Neural cell (in vitro differentiated cells): ENCODE results near the gene MEA1.

Experiments
- EP300 ChIP-seq: fragments of 450-650 bp; conservative IDR thresholded peaks from 2 replicates; pipeline ENCODE4 v1.6.1; 2014; ENCODE audit warnings: antibody characterized with exemption, mild to moderate bottlenecking, moderate library complexity; ENCODE audit not compliant: poor library complexity, severe bottlenecking
- EZH2 ChIP-seq: fragments of 200-600, 300-800 bp; shearing (Covaris generic), sonication (generic); IDR thresholded peaks from 2 replicates; pipeline ENCODE4 v1.6.1; 2014; ENCODE audit warnings: antibody characterized with exemption, low read length, borderline replicate concordance, mild to moderate bottlenecking; ENCODE audit not compliant: insufficient read depth, poor library complexity, severe bottlenecking
- MXI1 ChIP-seq: fragments of 450-650 bp; conservative IDR thresholded peaks from 2 replicates; pipeline ENCODE4 v1.6.1; 2014; ENCODE audit warnings: antibody characterized with exemption, mild to moderate bottlenecking; ENCODE audit not compliant: poor library complexity, severe bottlenecking
- POLR2AphosphoS5 ChIP-seq: IDR thresholded peaks from 2 replicates; pipeline ENCODE4 v1.6.1; 2012
- RAD21 ChIP-seq: fragments of 450-650 bp; conservative IDR thresholded peaks from 2 replicates; pipeline ENCODE4 v1.6.1; 2014; ENCODE audit warnings: antibody characterized with exemption, mild to moderate bottlenecking, moderate library complexity
- TAF1 ChIP-seq: IDR thresholded peaks from 2 replicates; pipeline ENCODE4 v1.6.1; 2012; ENCODE audit warnings: low read depth
- TF ChIP-seq, protein P1 (sequence below): fragments of 450-650 bp; IDR thresholded peaks from 2 replicates; pipeline ENCODE4 v1.5.1; 2014; ENCODE audit warnings: antibody characterized with exemption, mild to moderate bottlenecking, moderate library complexity; ENCODE audit not compliant: poor library complexity, severe bottlenecking
- TF ChIP-seq, protein P2 (sequence below): IDR thresholded peaks from 2 replicates; pipeline ENCODE4 v1.6.1; 2012; ENCODE audit warnings: borderline replicate concordance

DNA sequence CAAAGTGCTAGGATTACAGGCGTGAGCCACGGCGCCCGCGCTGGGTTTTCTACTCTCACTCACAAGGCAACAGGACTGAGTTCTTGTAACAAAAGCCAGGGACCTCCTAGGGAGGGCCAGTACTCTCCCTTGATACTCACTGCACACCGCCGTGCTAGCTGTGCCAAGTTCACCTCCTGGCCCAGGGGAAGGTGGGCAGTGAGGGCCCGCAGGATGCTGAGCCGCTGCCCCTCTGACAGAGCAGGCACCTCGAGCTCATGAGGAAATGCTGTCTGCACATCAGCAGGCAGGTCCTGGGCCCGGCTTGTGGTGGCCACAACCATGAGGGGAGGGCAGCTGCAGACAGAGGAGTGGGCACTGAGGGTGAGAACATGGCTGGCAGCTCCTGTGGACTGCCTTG lies 46.5 kb downstream of the MEA1 start:
- no peak for TF ChIP-seq POLR2AphosphoS5
- TF ChIP-seq EZH2, result no peak
- TF ChIP-seq, protein P1, sequence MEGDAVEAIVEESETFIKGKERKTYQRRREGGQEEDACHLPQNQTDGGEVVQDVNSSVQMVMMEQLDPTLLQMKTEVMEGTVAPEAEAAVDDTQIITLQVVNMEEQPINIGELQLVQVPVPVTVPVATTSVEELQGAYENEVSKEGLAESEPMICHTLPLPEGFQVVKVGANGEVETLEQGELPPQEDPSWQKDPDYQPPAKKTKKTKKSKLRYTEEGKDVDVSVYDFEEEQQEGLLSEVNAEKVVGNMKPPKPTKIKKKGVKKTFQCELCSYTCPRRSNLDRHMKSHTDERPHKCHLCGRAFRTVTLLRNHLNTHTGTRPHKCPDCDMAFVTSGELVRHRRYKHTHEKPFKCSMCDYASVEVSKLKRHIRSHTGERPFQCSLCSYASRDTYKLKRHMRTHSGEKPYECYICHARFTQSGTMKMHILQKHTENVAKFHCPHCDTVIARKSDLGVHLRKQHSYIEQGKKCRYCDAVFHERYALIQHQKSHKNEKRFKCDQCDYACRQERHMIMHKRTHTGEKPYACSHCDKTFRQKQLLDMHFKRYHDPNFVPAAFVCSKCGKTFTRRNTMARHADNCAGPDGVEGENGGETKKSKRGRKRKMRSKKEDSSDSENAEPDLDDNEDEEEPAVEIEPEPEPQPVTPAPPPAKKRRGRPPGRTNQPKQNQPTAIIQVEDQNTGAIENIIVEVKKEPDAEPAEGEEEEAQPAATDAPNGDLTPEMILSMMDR, result no peak
- TF ChIP-seq RAD21, result no peak
- TF ChIP-seq, protein P2, sequence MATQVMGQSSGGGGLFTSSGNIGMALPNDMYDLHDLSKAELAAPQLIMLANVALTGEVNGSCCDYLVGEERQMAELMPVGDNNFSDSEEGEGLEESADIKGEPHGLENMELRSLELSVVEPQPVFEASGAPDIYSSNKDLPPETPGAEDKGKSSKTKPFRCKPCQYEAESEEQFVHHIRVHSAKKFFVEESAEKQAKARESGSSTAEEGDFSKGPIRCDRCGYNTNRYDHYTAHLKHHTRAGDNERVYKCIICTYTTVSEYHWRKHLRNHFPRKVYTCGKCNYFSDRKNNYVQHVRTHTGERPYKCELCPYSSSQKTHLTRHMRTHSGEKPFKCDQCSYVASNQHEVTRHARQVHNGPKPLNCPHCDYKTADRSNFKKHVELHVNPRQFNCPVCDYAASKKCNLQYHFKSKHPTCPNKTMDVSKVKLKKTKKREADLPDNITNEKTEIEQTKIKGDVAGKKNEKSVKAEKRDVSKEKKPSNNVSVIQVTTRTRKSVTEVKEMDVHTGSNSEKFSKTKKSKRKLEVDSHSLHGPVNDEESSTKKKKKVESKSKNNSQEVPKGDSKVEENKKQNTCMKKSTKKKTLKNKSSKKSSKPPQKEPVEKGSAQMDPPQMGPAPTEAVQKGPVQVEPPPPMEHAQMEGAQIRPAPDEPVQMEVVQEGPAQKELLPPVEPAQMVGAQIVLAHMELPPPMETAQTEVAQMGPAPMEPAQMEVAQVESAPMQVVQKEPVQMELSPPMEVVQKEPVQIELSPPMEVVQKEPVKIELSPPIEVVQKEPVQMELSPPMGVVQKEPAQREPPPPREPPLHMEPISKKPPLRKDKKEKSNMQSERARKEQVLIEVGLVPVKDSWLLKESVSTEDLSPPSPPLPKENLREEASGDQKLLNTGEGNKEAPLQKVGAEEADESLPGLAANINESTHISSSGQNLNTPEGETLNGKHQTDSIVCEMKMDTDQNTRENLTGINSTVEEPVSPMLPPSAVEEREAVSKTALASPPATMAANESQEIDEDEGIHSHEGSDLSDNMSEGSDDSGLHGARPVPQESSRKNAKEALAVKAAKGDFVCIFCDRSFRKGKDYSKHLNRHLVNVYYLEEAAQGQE, result no peak
- no peak for TF ChIP-seq TAF1
- TF ChIP-seq EP300, result no peak
- TF ChIP-seq MXI1, result no peak
